ENCODE data around the gene APOB.

DNA sequence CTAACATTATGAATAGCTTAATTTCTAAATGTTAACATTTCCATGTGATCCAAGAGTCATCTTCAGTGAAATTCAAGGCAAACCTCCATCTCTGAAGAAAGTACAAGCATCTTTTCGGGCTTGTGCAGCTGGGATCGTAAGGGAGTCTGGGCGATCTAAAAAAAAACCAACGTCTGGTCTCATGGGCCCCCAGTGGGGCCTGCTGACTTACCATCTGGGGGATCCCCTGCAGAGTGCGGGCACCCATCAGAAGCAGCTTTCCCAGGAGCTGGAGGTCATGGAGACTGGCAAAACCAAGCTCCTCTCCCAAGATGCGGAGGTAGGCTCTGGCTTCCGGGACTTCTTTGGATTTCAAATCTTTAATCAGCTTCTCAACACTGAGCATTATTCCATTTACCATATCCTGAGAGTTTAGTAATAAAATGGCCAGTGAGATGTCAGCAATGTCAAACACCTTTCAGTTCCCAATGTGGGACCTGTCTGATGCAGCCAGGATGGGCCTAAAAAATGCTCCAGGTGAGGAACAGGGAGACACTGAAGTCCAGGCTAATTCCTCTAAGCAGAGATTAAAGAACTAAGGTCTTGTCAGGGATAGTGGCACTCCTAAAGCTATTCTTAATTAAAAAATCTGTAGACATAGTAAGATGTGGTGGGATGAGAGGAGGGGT, 19.0 kb downstream of the APOB start:
- TF ChIP-seq, protein P1, sequence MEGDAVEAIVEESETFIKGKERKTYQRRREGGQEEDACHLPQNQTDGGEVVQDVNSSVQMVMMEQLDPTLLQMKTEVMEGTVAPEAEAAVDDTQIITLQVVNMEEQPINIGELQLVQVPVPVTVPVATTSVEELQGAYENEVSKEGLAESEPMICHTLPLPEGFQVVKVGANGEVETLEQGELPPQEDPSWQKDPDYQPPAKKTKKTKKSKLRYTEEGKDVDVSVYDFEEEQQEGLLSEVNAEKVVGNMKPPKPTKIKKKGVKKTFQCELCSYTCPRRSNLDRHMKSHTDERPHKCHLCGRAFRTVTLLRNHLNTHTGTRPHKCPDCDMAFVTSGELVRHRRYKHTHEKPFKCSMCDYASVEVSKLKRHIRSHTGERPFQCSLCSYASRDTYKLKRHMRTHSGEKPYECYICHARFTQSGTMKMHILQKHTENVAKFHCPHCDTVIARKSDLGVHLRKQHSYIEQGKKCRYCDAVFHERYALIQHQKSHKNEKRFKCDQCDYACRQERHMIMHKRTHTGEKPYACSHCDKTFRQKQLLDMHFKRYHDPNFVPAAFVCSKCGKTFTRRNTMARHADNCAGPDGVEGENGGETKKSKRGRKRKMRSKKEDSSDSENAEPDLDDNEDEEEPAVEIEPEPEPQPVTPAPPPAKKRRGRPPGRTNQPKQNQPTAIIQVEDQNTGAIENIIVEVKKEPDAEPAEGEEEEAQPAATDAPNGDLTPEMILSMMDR (IDR thresholded peaks at IDR 0.05): no peak
- TF ChIP-seq POLR2A (IDR thresholded peaks at IDR 0.05): no peak

All from esophagus squamous epithelium (tissue), 4 donors.